CD4-positive, alpha-beta T cell treated with Interleukin-17A for 4 hours (primary cell): Measurements from ENCODE around the gene VDAC1.
"Not testable (repeated sequence)": the region's sequence is repeated elsewhere in the genome, so short reads cannot be mapped to it uniquely, and the experiment has no call there.

Experiments used
- DNase-seq: peaks from one replicate; pipeline ENCODE4 v3.0.0-alpha.2; 2020; ENCODE audit warnings: mixed read lengths

VDAC1 gene, protein sequence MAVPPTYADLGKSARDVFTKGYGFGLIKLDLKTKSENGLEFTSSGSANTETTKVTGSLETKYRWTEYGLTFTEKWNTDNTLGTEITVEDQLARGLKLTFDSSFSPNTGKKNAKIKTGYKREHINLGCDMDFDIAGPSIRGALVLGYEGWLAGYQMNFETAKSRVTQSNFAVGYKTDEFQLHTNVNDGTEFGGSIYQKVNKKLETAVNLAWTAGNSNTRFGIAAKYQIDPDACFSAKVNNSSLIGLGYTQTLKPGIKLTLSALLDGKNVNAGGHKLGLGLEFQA

DNA sequence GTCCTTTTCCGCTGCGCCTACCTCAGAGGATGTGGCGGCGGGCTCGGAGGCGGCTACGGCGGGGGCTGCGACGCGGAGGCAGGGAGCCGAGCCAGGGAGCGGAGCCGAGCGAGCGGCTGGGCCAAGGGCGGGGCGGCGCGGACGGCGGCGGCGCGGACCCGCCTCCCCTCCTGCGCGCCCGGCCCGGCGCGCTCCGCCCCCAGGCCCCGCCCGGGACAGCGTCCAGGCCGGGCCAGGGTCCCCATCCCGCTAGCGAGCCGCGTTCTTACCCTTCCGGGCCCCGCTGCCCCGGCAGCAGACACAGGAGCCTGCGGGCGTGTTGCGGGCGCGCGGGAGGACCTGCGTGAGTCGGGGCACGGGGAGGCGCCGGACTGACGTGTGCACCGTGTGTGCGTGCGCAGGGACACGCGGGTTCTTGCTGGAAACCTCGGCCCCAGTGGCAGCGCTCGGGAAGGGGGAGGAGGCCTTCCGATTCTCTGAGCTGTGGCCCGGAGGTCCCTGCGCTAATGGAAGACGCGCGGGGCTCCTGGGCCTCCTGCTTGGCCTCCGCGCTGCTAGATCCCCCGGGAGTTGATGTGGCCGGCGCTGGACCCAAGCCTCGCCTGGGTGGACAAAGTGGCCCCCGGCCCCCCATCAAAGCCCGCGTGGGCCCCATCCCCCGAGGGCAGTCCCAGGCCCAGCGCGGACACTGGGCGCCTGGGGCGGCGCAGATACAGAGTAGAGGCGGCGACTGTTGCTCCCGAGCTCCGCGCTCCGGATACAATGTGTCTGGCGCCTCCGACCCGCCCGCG is at the start of gene VDAC1:
Gene VDAC1 (minus strand): TSS at position 350 of the 791 bp plus-strand sequence. CDS start 11,963 bp downstream, outside the sequence.
- peak; percentile 84 for DNase-seq

DNA sequence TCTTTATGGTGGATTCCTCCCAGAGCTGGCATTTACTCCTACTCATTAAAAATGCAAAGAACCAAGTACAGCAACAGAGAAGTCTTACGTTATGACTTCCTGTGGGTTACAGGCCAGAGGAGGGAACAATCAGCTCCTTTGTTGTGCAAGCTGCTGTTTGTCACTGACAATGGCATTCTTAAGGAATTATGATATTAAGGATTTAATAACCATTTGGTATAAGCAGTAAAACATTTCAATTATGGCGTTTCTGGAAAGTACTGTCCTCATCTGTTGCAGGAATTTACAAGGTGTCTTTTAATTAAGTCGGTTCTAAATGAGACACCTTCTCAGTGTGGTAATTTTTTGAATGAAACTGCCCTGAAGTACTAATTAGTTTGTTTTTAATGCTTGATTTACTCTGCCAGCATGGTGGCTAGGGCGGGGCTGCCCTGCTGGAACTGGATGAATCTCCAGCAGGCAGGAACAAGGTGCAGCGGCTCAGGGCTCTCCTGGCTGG is 49.1 kb upstream of the VDAC1 start:
- DNase-seq, result peak; percentile 44

DNA sequence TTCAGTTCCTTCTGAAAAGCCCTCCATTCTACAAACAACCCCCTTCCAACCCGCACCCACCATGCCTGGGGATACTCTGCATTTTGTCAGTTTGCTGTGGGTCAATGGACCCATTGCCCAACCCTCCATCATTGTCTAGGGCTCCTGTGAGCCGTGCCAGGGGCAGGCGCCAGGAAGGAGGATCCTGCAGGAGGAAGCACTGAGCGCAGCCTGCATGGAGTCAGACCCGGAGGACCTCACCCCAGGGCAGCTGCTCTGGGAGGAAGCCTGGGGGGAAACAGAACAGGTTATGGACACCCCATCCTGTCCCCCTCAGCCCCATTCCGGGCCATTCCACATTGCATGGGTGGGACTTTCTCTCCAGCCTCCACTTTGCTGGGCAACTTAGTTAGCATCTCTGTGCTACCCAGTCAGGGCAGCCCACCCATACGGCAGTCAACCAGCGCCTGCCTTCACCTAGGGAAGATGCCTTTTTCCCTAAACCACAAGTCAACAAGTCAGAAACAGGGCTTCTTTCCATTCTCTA is 48.6 kb upstream of the VDAC1 start:
- DNase-seq, result no peak

DNA sequence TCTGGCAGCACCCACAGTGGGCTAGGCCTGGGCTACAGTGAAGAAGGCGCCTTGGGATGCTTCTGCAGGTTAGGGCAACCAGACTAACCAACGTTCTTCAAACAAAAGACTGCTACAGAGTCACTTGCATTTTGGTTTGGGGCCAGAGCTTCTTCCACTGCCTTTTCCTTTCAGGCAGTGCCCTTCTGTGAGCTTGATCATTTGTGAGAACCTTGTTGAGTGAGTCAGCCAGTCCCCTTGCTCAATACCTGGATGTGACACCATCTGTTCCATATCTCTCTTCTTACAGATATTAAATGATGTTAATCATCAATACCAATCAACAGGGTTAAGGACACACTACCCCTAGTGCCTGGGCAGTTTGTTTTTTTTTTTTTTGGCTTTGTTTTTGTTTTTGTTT is 46.5 kb upstream of the VDAC1 start:
- DNase-seq, result peak; percentile 30

DNA sequence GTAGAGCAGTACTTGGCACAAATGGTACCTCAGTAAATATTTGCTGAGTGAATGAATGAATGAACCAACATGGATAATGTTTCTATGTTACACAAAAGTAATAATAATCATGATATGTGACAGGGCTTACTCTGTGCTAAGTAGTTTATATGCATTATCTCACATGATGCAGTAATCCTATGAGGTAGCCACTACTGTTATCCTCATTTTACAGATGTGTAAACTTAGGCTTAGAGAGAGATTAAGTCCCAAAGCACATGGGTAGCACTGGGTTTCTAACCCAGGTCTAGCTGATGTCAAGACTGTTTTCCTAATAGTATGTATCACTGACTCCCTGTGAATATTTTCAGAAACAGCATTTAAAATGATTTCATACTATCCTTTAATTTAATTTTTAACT is 44.1 kb upstream of the VDAC1 start:
- DNase-seq, result no peak

DNA sequence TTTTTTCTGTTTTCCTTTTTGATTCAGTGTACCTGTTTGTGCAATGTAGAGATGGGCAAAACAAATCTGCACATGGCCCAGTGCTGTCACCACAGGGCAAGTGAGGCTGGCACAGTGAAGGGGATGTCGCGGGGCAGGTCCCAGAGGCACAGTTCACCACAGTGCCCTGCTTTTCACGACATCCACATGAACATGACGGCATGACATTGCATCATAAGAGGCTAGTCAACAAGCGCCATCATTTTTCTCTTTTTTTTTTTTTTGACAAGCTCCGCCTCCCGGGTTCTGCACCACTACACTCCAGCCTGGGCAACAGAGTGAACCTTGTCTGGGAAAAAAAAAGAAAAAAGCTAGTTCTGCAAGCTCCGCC is 42.9 kb upstream of the VDAC1 start:
- no peak for DNase-seq

DNA sequence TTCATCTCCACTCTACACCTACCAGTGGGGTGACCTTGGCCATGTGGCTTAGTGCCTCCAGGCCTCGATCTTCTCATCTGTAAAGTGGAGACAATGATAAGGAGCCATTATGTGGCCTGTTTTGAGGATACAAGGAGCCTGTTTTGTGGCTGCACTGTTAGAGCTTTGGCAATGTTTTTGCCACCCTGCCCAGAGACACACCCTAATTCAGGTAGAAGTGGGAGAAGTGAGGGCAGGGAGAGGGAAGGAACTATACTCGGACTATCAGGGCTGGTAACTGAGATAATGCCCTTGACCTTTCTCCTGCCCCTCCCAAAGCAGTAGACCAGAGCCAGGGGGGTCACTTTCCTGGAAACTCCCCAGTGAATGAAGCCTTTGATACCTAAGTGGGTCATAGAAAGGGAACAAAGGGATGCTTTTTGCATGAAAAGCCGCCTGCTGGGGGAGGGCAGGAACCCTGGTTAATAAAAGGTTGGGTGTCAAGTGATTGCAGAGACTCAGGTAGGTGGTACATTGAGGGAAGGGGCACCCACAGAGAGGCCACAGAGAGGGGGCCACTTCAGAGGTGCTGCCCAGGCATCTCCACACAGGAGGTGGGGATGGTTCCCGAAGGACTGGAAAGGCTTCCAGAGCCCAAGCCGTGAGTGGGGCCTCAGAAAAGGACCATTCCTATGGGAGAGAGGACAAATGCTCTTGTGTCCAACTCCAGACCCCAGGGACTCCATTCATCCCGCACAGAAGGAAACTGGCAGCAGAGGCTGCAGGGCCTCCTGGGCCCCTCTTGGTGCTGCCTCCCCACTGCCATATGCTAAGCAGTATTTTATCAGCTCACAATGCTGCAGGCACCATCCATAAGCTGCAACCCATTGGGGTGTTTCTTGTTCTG is 42.3 kb upstream of the VDAC1 start:
- no peak for DNase-seq

DNA sequence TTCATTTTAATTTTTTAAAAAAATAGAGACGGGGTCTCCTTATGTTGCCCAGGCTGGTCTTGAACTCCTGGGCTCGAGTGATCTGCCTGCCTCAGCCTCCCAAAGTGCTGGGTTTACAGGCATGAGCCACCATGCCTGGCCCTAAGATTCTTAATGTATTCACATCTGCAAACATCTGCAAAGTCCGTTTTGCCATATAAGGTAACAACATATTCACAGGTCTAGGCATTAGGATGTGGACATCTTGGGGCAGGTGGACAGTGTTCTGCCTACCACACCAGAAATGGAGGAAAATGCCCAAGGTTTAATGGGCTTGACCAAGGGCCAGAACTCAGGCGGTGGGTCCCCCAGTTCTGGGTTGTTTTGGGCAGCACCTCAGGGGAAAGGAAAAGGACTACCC is 41.6 kb upstream of the VDAC1 start:
- DNase-seq, result no peak

DNA sequence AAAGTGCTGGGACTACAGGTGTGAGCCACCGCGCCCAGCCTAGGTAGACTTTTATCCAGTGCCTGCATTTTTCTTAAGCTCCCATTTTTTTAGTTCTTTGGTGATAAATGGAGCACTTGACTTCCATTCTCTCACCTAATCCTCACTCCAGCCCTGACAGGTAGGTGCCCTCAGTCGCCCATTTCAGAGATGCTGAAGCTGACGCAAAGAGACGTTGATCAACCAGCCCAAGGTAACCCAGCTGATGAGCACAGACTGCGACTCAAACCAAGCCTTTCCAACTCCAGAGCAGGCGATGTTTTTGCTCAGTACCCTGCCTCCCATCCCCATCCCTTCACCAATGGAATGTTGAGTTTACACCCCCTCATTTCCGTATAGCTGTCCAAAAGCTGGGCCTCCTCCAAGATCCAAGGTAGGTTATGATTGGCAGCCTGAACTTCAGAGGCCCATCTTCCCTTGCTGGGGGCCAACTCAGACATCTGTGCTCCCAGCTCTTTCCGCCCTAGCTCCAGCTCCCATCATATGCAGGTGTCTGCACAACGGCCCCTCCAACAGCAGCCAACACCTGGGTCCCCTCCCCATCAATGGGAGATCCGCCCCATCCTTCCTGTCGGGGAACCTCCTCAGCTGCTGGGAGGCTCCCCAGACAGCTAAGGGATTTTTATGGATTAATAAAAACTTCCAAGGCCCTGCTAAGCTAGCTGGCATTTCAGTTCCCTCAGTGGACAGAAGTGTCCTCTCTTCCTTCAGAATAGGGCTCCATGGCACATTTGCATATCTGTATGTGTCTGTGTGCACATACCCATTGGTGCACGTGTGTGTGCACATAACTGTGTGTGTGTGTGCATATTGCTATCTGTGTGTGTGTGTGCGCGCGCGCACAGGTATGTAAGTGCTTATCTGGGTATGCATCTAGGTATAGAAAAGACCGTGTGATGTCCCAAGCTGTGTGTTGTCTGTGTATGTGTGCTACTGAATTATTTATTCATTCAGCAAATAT is 39.3 kb upstream of the VDAC1 start:
- DNase-seq, result peak; percentile 41

DNA sequence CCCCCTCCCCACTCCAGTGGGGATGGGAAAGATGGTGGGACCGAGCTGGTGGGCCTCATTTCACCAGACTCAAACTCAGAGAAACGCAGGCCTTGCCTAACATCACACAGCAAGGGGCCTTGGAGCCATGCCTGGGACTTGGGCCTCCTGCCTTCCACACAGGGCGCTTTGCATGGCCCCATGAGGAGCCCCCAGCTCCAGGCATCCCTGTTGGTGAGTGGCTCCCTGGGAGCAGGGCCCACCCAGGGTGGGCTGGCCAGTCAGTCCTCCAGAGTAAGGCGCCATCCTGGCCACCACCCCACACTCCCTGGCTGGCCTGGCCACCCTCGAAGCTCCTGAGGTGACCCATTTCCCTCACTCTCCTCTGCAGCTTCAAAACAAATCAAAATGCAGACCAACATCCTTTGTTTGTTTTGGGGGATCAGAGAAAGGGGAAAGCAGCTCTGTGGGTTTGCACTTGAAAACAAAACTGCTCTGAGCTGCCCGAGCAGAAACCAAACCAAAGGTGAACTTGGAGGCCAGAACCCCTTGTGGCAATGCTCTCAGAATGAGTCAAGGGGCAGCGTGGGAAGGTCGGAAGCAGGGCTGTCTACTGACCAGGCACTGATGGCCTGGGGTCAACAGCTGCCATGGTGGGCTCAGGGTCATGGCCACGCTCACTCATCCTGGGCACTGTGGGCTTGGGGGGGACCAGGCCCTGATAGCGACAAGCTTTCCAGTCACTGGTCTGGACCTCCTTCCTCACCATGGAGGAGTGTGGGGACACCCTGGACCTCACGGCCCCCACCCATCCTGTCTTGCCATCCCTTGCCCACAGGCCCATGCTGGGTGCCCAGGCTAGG is 37.0 kb upstream of the VDAC1 start:
- peak; percentile 14 for DNase-seq

DNA sequence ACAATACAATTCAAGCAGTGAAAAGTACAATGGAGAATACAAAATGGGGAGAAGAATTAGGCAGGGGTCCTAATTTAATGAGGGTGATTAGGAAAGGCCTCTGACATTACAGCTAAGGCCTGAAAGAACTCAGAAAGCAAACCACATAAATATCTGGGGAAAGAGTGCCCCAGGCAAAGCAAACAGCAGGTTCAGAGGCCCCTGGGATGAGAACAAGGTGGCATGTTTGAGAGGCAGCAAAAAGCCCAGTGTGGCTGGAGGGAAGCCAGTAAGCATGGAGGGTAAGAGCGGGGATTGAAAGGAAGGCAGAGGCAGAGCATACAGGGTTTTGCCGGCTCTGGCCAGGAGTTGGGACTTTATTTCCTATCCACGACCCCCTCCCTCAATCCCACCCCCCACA is 33.4 kb upstream of the VDAC1 start:
- no peak for DNase-seq

DNA sequence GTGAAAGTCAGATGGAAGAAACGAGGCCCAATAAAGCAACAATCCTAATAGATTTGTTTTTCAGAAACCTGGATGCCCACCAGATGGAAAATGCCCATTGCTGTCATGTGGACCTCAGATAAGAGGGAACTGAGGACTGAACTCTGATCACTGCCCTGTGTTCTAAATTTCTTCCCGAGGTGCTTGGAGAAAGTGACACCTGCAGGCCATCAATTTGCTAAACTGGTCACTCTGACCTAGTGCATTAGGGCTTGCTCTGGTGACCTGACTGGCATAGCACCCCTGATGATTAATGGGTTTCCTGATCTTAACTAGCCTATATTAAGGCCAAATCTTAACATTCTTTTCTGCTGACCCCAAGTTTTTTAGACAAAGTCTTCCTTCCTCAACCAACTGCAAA is 32.4 kb upstream of the VDAC1 start:
- DNase-seq, result no peak

DNA sequence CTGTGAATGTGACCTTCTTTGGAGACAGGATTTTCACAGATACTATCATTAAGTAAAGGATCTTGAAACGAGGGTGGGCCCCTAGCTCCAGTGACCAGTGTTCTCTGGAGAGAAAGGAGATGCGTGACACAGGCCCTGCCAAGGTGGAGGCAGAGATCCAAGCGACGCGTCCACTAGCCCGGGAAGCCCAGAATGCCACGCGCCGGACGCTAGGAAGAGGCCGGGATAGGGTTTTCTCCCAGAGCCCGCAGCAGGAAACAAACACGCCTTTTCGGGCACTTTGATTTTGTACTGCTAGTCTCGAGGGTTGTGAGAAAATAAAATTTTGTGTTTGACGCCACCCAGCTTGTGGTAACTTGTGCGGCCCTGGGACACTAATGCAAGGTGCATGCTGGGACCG is 29.6 kb upstream of the VDAC1 start:
- no peak for DNase-seq

DNA sequence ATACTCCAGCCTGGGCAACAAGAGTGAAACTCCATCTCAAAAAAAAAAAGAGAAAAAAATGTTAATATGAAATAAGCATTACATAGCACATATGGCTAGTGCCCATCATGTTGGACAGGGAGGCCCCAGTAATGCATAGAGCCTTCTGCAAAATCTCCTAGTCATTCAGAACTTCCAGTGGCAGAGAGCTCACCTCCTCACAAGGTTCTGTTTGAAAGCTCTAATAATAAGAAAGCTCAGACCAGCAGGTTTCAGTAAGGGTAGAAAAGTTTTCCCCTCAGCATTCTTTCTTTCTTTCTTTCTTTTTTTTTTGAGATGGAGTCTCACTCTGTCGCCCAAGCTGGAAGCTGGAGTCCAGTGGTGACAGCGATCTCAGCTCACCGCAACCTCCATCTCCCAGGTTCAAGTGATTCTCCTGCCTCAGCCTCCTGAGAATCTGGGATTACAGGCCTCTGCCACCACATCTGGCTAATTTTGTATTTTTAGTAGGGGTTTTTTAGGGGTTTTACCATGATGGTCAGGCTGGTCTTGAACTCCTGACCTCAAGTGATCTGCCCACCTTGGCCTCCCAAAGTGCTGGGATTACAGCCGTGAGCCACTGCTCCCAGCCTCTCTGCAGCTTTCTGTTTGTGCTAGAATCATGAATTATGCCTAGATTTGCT is 25.7 kb upstream of the VDAC1 start:
- DNase-seq, result not testable (repeated sequence)

DNA sequence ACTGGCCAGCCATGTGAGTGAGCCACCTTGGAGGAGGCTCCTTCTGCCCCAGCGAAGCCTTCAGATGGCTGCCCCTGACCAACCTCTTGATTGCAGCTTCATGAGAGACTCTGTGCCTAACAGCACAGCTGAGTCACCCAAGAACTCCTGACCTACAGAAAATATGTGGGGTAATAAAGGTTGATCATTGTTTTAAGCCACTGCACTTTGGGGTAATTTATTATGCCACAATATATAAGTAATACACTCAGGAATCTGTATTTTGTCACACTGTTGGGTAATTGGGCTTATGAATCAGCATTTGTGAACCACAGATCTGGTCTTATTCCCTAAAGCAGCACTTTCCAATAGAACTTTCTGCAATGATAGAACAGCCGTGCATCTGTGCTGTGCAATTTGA is 24.4 kb upstream of the VDAC1 start:
- DNase-seq, result no peak

DNA sequence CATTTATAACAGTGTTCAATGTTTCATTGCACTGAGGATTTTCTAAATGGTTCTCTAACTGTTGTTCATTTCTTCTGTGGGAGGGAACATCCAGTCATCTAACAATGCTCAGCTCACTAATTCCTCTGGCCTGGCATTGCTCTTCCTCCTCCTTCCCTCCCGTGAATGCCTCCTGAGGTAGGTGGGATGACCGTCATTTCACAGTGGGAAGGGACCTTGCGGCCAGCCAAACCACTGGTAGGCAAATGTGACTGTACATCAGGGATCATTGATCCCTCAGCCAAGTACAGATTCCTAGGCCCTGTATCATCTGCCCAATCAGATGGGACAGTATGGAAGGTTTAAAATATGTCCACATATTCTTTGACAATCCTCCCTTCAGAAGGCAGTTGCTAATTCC is 23.7 kb upstream of the VDAC1 start:
- no peak for DNase-seq

DNA sequence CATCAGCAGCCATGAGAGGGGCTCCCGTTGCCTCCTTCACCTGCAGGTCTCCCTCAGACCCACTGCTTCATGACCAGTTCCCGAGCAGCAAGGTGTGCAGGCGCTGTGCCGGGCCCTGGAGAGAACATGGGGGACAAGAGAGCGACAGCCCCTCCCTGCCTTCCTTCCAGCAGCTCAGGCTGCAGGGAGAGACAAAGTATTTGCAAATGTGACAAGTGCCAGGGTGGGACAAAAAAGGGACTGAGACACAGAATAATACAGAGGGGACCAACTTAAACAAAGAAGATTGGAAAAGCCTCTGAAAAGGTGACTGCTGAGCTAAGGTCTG is 22.5 kb upstream of the VDAC1 start:
- DNase-seq, result no peak

DNA sequence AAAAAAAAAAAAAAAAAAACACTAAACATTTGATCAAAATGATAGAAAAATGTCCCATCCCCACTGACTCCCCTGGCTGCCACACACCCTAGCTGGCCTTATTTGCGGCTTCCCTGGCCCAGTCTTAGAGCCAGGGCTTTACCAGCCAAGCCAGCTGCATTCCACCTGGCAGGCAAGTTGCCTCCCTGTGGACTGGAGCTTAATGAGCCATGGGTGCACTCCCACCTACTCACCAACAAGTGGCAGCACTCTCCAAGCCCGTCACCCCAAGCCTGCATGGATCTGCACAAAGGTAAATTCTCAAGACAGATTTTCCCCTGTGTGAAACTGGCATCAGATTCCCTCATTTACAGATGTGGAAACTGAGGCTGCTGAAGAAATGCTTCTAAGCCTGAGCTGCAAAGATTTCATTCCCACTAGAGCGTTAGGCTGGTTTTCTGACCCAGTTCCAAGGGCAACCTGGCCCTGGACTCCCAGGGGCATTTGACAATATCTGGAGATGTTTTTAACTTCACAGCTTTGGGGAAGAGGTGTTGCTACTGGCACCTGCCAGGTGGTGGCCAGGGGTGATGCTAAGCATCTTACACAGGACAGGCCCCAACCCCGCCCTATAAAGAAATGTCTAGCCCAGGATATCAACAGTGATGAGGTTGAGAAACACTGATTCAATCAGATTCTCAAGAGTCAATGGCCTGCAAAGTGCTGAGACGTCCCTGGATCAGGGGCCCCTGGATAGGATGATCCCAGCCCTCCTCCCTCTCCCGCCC is 21.9 kb upstream of the VDAC1 start:
- peak; percentile 73 for DNase-seq

DNA sequence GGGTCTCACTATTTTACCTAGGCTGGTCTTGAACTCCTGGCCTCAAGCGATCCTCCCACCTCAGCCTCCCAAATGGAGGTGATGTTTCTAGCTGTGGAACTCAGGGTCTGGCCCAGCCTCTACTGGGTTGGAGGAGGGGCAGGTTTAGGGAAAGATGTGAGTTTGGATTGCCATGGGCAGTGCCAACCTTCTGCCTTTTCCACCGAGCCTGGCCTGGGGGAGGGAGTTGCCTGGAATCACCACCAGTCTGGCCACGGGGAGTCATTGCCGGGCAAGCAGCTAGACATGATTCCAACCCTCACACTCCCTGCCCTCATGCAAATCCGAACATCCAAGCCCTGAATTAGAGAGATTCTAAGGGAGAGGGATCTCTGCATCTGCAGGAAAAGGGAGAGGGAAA is 21.0 kb upstream of the VDAC1 start:
- DNase-seq, result no peak

DNA sequence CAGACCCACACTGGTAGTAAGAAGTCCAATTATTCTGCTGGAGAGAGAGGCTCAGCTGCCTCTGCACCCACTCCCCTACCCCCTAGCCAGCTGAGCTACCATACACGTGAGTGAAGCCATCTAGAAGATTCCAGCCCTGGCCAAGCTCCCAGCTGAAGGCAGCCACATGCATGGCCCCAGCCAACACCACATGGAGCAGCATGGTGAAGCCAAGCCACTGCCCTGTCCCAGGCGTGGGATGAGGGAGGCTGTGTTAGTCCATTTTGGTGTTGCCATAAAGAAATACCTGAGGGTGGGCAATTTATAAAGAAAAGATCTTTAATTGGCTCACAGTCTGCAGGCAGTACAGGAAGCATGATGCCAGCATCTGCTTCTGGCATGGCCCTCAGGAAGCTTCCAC is 20.0 kb upstream of the VDAC1 start:
- DNase-seq, result no peak
